Hepatocyte (in vitro differentiated cells): ENCODE results near the gene CLEC16A. TPM values are rescaled to one million over a fixed set of nuclear protein-coding genes. Genes with fewer than 3 reads are reported as not detected.
"Not testable (repeated sequence)": the region's sequence is repeated elsewhere in the genome, so short reads cannot be mapped to it uniquely, and the experiment has no call there.

Source experiments
- DNase-seq: peaks from one replicate; pipeline ENCODE4 v3.0.0-alpha.2; 2016; ENCODE audit warnings: low spot score
- H2AFZ ChIP-seq: fragments of 200-600 bp; sonication (generic); 2 replicates; pipeline ENCODE4 v1.6.0; 2016; ENCODE audit warnings: antibody characterized with exemption, mild to moderate bottlenecking
- H3K27ac ChIP-seq: fragments of 200-600 bp; sonication (generic); 2 replicates; pipeline ENCODE4 v1.5.1; 2016; ENCODE audit warnings: mild to moderate bottlenecking
- H3K27me3 ChIP-seq: fragments of 200-600 bp; sonication (generic); 2 replicates; pipeline ENCODE4 v1.6.1; 2016
- H3K36me3 ChIP-seq: fragments of 200-600 bp; sonication (generic); replicated peaks from 2 replicates; pipeline ENCODE4 v1.5.1; 2016; ENCODE audit warnings: low read depth; ENCODE audit not compliant: insufficient read depth
- H3K4me1 ChIP-seq: fragments of 200-600 bp; sonication (generic); 2 replicates; pipeline ENCODE4 v1.5.1; 2016; ENCODE audit warnings: mild to moderate bottlenecking, moderate library complexity; ENCODE audit not compliant: insufficient read depth
- H3K4me2 ChIP-seq: fragments of 200-600 bp; sonication (generic); 2 replicates; pipeline ENCODE4 v1.6.0; 2016
- H3K4me3 ChIP-seq: fragments of 200-600 bp; sonication (generic); 2 replicates; pipeline ENCODE4 v1.5.1; 2016; ENCODE audit warnings: mild to moderate bottlenecking
- H3K79me2 ChIP-seq: fragments of 200-600 bp; sonication (generic); 2 replicates; pipeline ENCODE4 v1.6.0; 2017; ENCODE audit warnings: mild to moderate bottlenecking
- H3K9me2 ChIP-seq: fragments of 200-600 bp; sonication (generic); replicated peaks from 2 replicates; pipeline ENCODE4 v1.6.0; 2017; ENCODE audit warnings: mild to moderate bottlenecking; ENCODE audit not compliant: insufficient read depth
- H3K9me3 ChIP-seq: fragments of 200-600 bp; sonication (generic); 2 replicates; pipeline ENCODE4 v1.5.1; 2016; ENCODE audit warnings: low read depth, mild to moderate bottlenecking
- H4K20me1 ChIP-seq: fragments of 200-600 bp; sonication (generic); 2 replicates; pipeline ENCODE4 v1.6.0; 2016; ENCODE audit warnings: mild to moderate bottlenecking; ENCODE audit not compliant: insufficient read depth, poor library complexity, severe bottlenecking
- EZH2 ChIP-seq: fragments of 200-600 bp; sonication (generic); IDR thresholded peaks from 2 replicates; pipeline ENCODE4 v1.6.1; 2016; ENCODE audit warnings: antibody characterized with exemption, mild to moderate bottlenecking, borderline replicate concordance
- EZH2phosphoT487 ChIP-seq: fragments of 200-600 bp; sonication (generic); IDR thresholded peaks from one replicate; pipeline ENCODE4 v1.6.1; 2018; ENCODE audit warnings: antibody characterized with exemption, mild to moderate bottlenecking, low read depth, moderate library complexity; ENCODE audit not compliant: unreplicated experiment, severe bottlenecking
- WGBS: methylation state at CpG from one replicate; pipeline ENCODE4 v1.1.6; 2016; ENCODE audit warnings: low lambda C conversion rate; ENCODE audit errors: missing lambda C conversion rate; 5-methylcytosine and 5-hydroxymethylcytosine counted together
- polyA plus RNA-seq: library from polyadenylated mRNA; unstranded; fragments of >200 nt; fragmentation: Nextera tagmentation; extraction: Ambion mirVana; gene quantifications from 2 replicates; pipeline ENCODE4 v1.2.1, GENCODE V29; 2016
- total RNA-seq: library from RNA; depleted of rRNA; stranded (reverse); fragments of >200 nt; gene quantifications from 2 replicates; pipeline ENCODE4 v1.2.3, GENCODE V29; 2014
- TF ChIP-seq, protein P1 (sequence below): fragments of 200-600 bp; sonication (generic); IDR thresholded peaks from 2 replicates; pipeline ENCODE4 v1.5.1; 2016; ENCODE audit warnings: antibody characterized with exemption, mild to moderate bottlenecking; ENCODE audit not compliant: poor library complexity

The CLEC16A gene
- total and polyA plus RNA-seq, 2 experiments from 2014 or later: 22.3 to 22.6 TPM

DNA sequence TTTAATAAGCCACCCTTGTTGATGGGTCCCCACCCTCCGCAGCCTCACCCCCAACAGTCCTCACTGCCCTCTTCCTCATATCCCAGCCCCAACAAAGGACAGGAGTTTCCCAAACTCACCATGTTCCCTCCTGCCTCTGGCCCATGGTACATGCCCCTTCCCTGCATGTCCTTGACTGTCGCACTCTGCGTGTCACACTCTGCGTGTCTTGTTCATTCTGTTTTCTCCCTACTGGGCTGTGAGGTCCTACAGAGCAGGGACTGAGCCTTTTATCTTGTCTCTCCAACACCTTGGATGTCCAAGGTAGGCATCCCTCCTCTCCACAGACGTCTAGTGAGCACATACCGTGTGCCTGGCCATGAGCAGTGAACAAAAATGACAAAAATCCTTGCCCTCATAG, 156.9 kb downstream of the CLEC16A start:
- H3K4me1 ChIP-seq: peaks cover 42% of the 10 kb centered on the region
- DNase-seq: no peak
- peak overlapping the region; percentile 78 for H3K27ac ChIP-seq
- H3K36me3 ChIP-seq: no peaks in the 10 kb centered on the region
- H2AFZ ChIP-seq: no peak overlapping the region
- no peaks in the 10 kb centered on the region for H3K9me3 ChIP-seq
- WGBS: 88% methylated on average over 6 of the region's 6 CpGs
- H3K4me3 ChIP-seq: no peak overlapping the region
- H3K4me2 ChIP-seq: no peak overlapping the region
- H3K9me2 ChIP-seq: no peaks in the 10 kb centered on the region
- H3K79me2 ChIP-seq: no peaks in the 10 kb centered on the region
- H3K27me3 ChIP-seq: no peaks in the 10 kb centered on the region
- TF ChIP-seq, protein P1, sequence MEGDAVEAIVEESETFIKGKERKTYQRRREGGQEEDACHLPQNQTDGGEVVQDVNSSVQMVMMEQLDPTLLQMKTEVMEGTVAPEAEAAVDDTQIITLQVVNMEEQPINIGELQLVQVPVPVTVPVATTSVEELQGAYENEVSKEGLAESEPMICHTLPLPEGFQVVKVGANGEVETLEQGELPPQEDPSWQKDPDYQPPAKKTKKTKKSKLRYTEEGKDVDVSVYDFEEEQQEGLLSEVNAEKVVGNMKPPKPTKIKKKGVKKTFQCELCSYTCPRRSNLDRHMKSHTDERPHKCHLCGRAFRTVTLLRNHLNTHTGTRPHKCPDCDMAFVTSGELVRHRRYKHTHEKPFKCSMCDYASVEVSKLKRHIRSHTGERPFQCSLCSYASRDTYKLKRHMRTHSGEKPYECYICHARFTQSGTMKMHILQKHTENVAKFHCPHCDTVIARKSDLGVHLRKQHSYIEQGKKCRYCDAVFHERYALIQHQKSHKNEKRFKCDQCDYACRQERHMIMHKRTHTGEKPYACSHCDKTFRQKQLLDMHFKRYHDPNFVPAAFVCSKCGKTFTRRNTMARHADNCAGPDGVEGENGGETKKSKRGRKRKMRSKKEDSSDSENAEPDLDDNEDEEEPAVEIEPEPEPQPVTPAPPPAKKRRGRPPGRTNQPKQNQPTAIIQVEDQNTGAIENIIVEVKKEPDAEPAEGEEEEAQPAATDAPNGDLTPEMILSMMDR: no peak
- TF ChIP-seq EZH2 (no peak), EZH2phosphoT487 (no peak)
- no peaks in the 10 kb centered on the region for H4K20me1 ChIP-seq

DNA sequence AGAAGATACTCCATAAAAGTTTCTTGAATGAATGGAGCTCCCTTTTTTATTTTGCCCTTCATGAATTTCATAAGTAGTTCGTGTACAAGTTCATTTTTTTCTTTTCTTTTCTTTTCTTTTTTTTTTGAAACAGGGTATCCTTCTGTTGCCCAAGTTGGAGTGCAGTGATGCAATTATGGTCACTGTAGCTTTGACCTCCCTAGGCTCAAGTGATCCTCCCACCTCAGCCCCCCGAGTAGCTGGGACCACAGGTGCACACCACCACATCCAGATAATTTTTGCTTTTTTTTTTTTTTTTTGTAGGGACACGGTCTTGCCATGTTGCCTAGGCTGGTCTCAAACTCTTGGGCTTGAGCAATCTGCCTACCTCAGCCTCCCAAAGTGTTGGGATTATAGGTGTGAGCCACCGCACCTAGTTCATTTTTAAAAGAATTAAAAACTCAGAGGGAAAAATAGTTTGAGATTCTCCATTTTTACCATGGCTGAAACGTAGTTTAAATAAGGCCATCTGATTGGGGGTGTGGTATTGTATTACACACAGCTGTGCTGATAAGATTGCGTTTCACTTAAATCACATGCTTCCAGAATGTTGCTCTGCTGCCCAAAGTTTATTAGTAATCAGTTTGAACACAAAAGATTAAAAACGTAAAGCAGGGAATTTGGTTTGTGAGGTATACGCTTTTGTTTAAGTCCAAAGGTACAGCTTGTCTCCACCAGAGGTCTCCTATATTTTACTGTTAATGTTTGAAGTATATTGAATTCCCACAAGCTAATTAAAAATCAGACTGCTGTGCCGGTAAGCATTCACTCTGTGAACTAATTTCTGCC, 157.5 kb downstream of the CLEC16A start:
- Histone ChIP-seq H3K4me3 (no peak overlapping the region), H3K4me1 (peaks cover 42% of the 10 kb centered on the region), H3K27ac (peak overlapping the region; percentile 78), H3K79me2 (no peaks in the 10 kb centered on the region), H4K20me1 (no peaks in the 10 kb centered on the region), H3K27me3 (no peaks in the 10 kb centered on the region), H3K4me2 (no peak overlapping the region), H2AFZ (no peak overlapping the region), H3K9me2 (no peaks in the 10 kb centered on the region), H3K9me3 (no peaks in the 10 kb centered on the region), H3K36me3 (no peaks in the 10 kb centered on the region)
- 47% methylated on average over 9 of the region's 9 CpGs for WGBS
- TF ChIP-seq EZH2: no peak
- TF ChIP-seq, protein P1: peak; percentile 36
- peak; percentile 52 for DNase-seq

DNA sequence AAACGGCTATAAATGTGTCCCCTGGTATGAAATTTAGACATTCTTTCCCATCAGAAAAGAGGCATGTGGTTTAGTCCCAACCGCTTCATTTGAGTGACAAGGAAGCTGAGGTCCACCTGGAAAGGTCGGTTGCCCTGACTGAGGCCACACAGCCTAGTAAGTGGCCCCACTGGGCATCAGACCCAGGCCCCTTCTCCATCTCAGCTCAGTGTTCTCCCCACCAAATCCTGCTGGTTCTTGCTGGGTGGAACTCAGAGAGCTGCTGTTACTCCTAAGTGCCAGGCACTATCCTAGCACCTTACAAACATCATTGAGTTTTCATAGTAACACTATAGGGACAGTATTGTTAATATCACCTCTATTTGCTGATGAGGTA, 158.1 kb downstream of the CLEC16A start:
- H3K27me3 ChIP-seq: no peaks in the 10 kb centered on the region
- WGBS: 62% methylated on average over 3 of the region's 3 CpGs
- H3K4me1 ChIP-seq: peaks cover 42% of the 10 kb centered on the region
- no peaks in the 10 kb centered on the region for H4K20me1 ChIP-seq
- no peaks in the 10 kb centered on the region for H3K9me2 ChIP-seq
- H3K36me3 ChIP-seq: no peaks in the 10 kb centered on the region
- no peak overlapping the region for H2AFZ ChIP-seq
- H3K4me2 ChIP-seq: no peak overlapping the region
- H3K9me3 ChIP-seq: no peaks in the 10 kb centered on the region
- no peaks in the 10 kb centered on the region for H3K79me2 ChIP-seq
- no peak overlapping the region for H3K4me3 ChIP-seq
- H3K27ac ChIP-seq: peak overlapping the region; percentile 78
- DNase-seq: no peak
- TF ChIP-seq EZH2phosphoT487: no peak
- TF ChIP-seq, protein P1: no peak
- no peak for TF ChIP-seq EZH2

GRCh38 chr16:11103301-11103700, 158.9 kb downstream of the CLEC16A start:
- peaks cover 42% of the 10 kb centered on the region for H3K4me1 ChIP-seq
- H2AFZ ChIP-seq, H3K4me3 ChIP-seq, H3K9me2 ChIP-seq, H3K36me3 ChIP-seq, H3K9me3 ChIP-seq, H3K27me3 ChIP-seq, DNase-seq, H4K20me1 ChIP-seq, H3K4me2 ChIP-seq, H3K79me2 ChIP-seq: not testable (repeated sequence)
- H3K27ac ChIP-seq: peak overlapping the region; percentile 78
- whole genome bisulfite sequencing: 97% methylated on average over 5 of the region's 5 CpGs
